ENCODE data around the gene SUGCT.
"Not testable (repeated sequence)": the region's sequence is repeated elsewhere in the genome, so short reads cannot be mapped to it uniquely, and the experiment has no call there.

The SUGCT gene

DNA sequence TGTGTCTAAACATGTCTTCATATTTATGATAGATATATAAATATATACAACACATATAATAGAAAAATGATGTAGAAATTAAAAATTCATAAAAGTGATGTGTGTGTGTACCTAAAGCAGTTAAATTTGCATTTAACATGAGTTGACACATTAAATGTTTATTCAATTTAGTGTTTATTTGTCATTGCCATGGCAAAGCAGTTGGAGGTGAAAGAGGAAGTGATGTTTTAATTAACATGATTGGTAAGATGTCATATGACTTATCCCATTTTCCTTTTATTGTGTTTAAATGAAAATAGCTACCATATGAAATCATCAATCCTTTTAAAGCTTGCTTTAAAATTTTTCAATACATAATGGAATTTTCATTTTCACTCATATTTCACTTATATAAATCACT lies 452.6 kb downstream of the SUGCT start:
- no peak for DNase-seq

DNA sequence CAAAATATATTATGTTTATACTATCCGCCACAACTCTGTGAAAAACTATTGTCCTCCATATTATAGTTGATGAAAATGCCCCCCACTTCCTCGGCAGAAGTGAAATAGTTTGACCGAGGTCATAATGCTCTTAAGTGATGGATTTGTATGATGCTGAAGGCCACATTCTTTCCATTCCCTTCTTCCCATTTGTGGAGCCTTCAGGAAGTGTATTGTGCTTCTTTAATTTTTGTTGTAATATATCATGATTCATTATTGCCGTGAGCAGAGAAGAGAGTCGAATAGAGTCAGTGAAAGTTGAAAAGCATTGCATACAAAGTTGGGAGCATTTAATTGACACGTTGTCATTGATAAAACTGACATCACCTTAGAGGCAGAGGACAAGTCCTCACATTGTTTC lies 460.3 kb downstream of the SUGCT start:
- DNase-seq: no peak

DNA sequence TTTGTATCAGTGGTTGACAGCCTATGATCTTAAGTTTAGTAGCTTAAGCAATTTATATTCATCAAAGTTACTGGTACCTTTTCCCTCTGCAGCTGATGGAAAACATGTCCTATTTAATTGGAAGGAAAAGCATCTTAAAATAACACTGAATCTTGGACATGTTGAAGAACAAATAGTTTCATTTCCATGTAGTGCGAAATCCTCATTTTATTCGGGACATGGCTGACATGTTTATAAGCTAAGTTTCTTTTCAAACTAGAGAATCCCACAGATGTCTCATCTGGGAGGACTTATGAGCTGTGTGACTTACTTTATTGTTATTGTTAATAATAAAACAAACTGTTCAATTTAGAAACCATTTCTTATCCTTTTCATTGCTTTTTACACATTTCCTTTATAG lies 461.0 kb downstream of the SUGCT start:
- no peak for DNase-seq

DNA sequence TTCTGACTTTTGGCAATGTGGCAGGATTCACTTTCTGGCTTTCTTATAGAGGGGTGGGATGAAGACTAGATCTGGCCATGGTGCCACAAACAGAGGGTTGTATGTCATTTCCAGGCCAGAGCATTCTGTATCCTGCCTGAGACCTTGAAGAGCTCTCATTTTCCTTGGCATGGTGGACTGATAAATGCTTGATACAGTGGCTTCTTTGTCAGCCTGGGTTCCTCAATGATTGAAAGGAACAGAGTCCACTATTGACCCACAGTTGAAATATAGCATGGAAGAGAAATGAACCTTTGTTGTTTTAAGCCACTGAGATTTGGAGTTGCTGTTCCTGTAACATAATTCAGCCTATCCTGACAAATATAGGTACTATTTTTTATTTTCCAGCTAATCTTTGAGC lies 462.7 kb downstream of the SUGCT start:
- no peak for DNase-seq

DNA sequence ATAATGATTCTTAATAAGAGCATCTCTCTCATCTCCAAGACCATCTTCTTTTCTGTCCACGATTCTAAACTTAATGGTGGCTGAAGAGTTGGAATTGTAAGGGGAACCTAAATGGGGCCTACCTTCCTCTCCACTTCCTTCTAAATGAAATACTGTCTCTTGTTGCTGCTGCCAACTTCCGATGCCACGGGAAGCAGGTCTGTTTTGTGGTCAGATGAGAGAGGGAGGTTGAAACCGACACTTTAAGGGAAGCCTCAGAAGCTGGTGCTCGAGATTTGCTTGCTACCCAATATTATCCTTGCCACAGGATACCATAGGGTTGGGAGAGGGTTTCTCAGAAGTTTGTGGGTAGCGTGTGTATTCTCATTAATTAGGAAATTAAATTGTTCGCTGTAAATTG lies 464.1 kb downstream of the SUGCT start:
- DNase-seq: peak in 1 of 2 donors; percentile 2

DNA sequence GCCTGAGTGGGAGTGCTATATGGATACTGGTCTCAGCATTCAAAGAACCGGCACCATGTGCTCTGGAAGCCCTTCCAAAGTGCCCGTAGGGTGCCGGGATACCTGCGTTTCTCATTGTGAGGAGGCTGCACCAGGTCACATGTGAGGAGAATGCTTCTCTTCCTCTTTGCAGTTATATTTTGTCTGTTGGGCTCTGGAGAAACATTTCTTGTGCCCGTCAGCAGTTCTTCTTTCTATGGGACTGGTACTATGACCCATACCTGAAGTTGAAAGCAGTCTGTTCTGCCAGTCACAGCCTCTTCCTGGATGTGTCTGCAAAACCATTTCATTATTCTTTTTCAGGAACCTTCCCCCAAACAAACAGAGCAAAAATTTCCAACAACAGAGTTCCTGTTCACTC lies 465.0 kb downstream of the SUGCT start:
- no peak for DNase-seq

DNA sequence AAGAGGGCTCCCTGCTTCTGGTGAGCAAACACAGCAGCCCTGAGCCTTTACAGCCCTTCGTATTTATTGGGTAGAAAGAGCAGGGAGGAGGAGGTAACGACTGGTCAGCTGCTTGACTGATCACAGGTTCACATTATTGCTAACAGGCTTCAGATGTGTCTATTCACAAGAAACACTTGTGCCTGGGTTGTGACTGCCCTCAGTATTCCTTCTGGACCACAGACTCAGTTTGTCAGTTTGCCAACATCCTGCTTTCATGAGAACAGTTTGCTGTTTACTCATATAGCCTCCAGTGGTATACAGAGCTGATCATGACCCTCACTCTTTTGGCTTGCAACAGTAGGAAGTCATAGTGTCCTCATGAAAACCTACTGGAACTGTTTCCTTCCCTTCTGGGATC lies 467.5 kb downstream of the SUGCT start:
- not testable (repeated sequence) for DNase-seq

DNA sequence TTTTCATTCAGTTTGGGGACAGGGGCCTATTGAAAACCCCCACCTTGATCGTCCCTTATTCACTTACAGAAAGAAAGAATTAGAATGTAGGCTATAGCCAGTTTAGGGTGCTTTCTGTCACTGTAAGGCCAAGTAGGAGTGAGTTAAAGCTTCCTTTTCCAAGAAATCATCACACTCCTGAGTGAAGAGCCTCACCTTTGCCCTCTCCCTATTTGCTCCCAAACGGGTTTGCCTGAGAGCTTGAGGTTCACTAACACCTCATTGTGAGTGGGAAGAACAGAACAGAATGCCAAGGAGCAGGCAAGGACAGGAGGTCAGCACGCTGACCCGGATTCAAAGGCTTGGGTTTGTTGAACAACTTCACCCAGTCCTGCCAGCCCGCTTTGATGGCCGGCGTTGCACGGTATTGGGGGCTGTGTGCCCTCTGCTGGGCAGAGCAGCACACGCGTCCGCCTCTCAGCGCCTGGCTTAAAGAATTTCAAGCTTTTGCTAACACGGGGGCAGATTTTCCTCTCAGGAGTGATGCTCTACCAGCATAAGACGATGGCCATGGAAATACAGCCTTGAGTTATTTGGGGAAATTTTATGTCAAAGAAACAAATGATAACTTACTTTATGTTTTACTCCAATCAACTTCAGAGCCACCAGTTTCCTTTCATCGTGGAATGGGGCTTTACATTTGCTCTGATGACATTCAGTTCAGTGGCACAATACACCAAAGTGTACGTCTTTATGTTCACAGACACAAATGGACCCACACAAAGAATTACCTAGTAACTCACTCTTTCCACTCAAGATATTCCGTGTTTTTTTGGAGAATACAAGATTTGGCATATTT lies 470.0 kb downstream of the SUGCT start:
- peak in 1 of 2 donors; percentile 16 for DNase-seq

DNA sequence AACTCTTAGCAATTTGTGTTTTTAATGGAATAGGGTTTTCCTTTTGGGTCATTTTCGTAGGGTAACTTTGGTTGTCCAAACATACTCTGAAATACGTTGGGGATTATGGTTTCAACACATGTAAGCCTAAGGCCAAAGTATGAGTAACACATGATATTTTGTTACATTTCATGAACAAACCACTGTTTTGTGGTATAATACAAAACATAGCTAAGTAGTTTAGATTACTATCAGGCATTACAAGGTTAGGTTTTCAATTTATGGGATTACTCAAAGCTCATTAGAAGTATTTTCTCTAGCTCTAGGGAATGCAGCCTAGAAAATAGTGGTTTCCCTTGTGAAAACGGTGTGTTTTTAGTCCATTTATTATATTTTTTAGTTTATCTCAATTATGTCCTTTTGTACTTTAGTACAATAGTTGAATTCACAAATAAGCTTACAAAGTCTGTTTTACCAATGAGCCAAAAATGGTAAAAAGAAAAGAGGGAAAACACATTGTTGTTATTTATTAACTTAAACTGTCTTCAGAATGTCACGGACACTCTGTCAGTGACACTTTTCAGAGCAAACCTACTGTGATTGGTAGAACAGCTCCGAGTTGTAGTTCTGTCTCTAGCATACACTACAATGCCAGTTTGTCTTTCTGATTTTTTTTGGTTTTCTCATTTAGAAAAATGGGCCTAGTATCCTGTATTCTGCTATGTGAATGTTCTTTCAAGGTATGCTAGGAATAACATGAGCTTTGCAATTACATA lies 473.7 kb downstream of the SUGCT start:
- no peak for DNase-seq

DNA sequence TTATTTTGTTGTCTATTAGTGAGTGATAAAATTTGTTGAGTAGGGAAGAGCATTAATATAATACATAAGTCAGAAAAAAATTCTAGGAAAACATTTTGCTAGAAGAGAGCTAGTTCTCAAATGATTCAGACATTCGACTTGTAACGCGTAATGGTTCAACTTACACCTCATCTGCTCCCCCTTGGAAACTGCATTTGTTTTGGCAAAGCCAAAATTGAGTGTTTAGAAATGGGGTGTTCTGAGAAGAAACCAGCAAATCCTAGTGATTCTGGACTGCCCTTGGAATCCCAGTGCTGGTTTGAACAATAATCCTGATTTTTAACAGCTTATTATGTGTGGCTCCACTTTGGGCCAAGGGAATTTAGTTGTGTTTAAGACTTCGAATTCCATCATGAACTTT lies 475.7 kb downstream of the SUGCT start:
- no peak for DNase-seq

DNA sequence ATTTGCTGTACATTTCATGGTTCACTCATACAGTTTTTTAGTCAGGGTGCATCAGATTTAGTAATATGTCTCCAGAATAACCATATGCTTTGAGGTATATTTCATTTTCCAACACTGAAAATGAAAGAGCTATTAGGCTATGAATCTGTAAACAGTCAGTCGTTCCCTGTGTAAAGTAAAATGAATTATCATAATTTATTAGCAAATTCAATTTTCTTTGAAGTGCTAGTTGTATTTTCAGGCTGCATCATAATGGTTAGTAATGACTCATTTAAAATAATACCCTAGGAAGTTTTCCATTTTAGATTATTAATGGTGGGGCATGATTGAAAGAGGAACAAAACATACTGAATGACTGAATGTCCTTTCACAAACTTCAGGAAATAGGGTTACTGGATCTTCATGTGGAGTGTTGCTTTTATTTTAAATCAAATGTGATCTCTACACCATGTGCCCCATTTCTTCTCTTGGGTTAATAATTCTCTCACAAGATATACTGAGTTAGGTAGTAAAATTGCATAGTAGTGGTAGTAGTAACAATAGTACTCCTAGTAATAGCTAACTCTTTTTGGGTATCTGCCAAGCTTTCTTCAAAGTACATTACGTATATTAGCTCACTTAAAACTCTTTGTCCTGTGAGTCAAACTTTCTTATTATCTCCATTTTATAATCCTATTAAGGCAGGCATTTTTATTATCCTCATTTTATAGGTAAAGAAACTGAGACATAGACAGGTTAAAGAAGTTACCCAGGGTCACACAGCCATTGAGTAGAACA lies 476.5 kb downstream of the SUGCT start:
- no peak for DNase-seq

DNA sequence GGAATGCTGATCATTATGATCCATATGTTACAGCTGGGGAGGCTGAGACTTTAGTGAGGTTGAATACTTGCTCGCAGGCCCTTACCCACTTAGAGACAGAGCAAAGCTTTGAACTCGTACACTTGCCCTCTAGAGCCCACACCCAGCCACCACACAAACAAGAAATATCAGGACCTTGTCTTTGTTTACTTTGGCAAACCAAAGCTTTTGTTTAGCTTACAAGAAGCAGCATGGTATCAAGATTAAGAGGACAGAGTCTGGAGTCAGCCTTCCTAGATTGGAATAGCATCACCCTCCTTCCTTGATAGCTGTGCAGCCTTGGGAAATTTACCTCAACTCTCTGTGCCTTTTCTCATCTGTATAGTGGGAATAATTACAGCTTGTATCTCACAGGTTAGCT lies 477.5 kb downstream of the SUGCT start:
- DNase-seq: no peak

DNA sequence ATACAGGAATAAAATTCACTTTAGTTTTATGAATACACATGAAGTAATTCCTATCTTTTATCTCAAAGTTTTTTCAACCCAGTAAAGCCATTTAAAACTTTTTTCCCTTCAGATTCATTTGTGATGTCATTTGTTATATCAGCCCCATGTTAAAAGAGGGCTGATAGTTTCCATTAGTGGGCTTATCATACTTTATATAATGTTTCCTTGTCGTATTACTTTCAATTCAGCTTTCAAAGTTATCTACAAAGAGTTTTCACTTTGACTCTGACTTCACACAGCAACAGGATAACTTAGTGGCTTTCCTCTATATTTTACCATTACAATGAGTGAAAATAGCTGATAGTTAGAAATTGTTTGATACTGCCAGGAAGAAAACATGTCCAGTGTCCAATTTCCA lies 484.8 kb downstream of the SUGCT start:
- no peak for DNase-seq

DNA sequence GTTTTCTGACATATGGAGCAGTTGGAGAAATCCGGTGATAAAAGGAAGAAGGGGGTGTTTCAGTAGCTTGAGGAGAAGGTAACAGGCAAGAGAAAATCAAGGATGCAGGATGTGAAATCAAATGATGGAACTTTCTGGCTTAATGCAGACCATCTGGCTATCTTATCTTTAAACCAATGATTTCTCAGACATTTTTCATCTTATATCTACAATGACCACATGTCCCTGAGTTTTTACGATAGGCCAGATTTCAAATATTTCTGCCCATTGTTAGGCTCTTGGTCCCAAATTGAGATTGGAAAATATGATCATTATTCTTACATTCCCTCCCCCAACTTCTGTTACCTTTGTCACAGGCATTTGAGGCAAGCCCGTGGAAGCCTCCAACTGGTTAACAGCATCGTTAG lies 486.8 kb downstream of the SUGCT start:
- no peak for DNase-seq

DNA sequence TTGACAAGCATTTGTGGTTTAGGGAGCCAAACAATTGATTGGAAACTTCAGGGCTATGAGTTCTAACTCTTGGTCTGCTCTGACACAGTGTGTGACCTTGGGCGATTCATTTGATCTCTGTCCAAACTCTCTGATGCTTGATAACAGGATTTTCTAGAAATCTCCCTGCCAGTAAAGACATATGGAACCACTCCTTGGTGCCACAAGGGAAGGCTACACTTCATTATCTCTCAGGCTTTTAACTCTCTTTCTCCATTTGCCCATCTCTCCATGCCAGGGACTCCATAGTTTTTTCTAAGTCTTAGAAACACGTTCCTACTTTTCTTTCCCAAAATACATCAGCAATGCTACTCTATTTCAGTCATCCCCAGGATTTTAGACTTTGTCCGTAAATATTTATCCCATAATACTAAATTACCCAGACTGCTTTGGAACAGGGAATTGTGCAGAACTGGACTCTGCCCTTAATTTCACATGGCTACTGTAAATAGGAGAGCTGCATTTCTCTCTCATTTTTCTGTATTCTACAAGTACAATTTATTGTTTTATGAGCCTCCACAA lies 488.2 kb downstream of the SUGCT start:
- no peak for DNase-seq

DNA sequence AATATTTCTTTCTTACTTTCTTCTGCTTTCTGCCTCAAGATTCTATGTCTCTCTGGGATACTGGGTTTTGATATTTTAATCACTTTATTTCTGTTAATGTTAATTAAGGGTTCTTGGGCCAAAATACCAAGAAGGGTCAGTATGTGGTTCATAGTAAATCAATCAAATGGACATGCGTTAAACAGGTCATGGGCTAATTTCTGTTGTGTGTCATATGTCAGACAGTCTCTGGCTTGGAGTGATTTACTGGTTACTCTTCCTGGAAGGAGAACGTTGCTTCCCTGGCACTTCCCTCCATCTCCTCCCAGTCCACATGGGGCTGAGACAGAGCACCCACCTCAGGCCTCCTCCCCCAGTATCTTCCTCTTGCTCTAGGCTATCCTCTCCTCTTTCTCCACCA lies 489.1 kb downstream of the SUGCT start:
- DNase-seq: no peak

DNA sequence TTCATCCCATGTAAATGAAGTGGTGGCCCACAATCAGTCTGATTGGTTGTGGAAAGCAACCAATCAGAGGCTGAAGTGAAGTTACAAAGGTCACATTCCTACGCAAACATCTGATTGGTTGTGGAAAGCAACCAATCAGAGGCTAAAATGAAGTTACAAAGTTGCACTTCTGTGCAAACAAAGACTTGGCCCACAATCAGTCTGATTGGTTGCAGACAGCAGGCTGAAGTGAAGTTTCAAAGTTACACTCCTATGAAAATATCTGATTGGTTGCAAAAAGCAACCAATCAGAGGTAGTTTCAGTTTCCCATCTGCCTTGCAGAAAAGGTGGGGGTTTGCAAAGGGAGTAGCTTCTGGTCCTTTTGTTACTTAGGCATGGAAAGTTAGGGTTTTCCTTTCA lies 492.6 kb downstream of the SUGCT start:
- DNase-seq: not testable (repeated sequence)

DNA sequence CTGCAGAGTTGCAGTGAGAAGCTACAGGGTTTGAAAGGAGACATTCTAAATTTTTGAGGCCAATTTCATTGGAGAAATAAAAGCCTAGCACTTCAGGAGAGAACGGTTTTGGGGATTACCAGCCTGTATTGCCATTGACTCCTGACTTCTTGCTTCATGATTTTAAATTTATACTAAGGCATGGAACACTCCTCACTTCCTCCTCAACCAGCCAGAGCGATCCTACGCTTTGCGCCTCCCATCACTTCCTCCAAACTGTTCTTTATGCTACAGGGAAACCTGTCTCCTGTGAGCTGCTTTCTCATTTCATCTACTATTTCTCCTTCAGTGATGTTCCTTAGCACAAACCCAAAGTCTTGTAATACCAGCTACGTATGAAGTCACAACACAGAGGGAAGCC lies 495.1 kb downstream of the SUGCT start:
- DNase-seq: no peak

DNA sequence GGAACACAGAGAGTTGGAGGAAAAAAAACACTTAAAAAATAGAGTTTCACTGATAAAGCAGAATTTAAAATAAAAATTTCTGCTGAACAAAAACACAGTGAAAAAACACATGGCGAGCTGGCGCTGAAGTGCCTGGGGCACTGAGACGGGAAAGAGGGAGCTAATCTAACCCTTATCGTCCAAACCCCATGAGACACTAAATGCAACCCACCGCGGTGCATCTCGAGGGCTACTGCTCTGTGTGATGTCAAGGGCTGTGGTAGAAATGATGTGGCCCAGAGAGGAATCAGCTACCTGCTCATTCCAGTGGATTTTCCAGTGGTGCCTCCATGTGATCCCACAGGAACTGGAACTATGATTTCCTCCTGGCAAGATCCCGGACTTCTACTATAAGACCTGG lies 499.3 kb downstream of the SUGCT start:
- DNase-seq: no peak

DNA sequence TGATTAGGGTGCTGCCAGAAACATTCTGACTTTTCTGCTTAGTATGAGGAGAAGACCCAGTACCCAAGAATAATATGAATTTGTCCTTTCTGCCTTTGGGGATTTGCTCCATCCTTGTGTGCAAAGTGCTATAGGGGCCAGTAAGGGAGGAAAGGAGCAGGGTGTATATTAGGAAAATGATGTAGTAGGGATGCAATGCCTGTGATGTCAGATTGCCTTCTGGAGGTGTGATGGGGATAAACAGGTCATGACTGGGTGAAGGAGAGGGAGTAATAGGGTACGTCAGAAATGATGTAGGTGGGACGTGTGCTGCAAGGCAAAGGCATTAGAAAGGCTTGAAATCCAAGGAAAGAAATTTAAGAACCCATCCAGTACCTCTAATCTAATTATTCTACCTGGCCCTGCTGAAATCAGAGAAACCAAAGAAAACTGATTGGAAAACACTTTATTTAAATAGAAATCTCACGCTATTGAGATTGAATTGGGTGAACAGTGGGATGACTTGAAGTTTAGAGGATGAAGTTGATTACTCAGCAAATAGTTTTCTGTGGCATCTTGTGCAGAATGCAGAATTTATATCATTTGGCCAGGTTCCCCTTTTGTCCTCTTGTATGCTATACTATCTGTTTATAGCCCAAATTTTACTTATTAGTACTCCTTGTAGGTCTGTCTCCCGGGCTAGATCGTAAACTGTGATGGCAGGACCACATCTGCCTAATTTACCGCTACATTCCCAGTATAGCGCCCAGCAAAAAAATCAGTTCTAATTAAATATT lies 503.9 kb downstream of the SUGCT start:
- no peak for DNase-seq

DNA sequence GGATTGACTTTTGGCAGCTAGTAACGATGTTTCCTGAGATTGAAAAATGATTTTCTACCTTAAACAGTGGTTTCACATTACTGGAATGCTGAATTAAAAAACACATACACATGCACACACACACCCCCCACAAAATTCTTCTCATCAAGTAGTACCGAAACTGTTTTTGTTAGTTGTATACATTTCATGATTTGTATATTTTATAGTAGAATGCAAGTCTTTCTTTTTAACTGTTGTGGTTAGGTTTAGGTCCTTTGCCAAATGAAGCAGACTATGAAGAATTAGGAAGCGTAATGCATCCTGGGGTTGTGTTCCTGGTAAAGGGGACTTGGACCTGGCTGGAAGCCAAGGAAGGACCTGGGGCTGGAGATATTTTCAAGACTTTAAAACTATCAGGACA lies 505.8 kb downstream of the SUGCT start:
- no peak for DNase-seq

DNA sequence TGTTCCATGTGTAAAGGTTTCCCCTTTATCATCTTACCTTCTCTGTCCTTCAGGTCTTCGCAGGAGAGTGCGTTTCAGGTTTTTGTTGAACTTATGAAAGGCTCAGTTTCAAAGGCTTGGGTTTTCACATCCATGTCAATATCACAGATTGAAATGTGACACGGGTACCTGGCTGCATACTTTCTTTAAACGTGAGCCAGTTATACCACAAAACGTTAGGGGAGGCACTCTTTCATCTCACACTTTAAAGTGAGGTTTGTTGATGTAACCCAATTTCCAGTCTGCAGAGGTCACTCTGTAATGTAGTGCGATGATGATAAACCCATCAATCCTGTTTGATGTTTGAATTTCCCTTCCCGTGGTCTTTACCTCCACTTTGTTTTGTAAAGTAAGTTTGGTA lies 506.9 kb downstream of the SUGCT start:
- DNase-seq: no peak

DNA sequence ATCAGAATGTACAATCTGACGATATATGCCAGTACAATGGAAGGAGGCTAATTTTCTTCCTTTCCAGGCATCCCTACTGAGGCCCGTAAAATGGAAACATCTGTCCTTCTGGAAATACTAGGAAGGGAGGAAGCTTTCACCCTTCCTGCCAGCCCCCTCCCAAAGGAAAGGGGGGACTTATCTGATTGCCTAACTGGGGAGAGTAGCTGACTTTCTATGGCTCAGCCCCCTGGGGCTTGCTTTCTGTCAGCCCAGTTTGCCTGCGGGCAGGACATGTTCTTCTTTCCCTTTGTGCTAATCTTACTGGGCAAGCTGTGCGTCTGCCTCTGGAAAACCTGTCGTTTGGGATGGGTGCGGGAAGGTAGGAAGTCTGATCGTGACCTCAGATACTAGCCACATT lies 508.9 kb downstream of the SUGCT start:
- no peak for DNase-seq

Measured in CD4-positive, alpha-beta T cell treated with Interleukin-4 for 1 hour (primary cell).